ENCODE results near the gene SPACA6. TPM values are rescaled to one million over a fixed set of nuclear protein-coding genes. Genes with fewer than 3 reads are reported as not detected.

The SPACA6 gene
- total and polyA plus RNA-seq, 2 experiments from 2014 or later = 5.1 to 11.5 TPM

GRCh38 chr19:51740356-51740755 lies 47.2 kb downstream of the SPACA6 start:
- no peak for TF ChIP-seq ZNF114 (CRISPR knock-in tag; IDR thresholded peaks at IDR 0.05)
- no peak for TF ChIP-seq ETS1 (IDR thresholded peaks at IDR 0.05)
- no peak for TF ChIP-seq REST (IDR thresholded peaks at IDR 0.05; ENCODE audit: unreplicated experiment)
- no peak for TF ChIP-seq EZH2phosphoT487 (IDR thresholded peaks at IDR 0.05; ENCODE audit: unreplicated experiment)
- TF ChIP-seq POLR2AphosphoS5 (IDR thresholded peaks at IDR 0.05; ENCODE audit: low read depth) = no peak
- TF ChIP-seq NANOG (IDR thresholded peaks at IDR 0.05; ENCODE audit: borderline replicate concordance) = no peak
- no peak for TF ChIP-seq STAT1 (IDR thresholded peaks at IDR 0.05; ENCODE audit: unreplicated experiment)
- TF ChIP-seq JUNB (IDR thresholded peaks at IDR 0.05; ENCODE audit: unreplicated experiment) = no peak
- no peak for TF ChIP-seq EZH2 (IDR thresholded peaks at IDR 0.05; ENCODE audit: low read depth, unreplicated experiment)
- no peaks in the 10 kb centered on the region for H3K9me2 ChIP-seq (ENCODE audit: insufficient read depth)

GRCh38 chr19:51742789-51743188 lies 49.7 kb downstream of the SPACA6 start:
- no peak overlapping the region for H3K27ac ChIP-seq (ENCODE audit: low read depth)
- H3K4me3 ChIP-seq = no peak overlapping the region
- ATAC-seq (no peak), DNase-seq (ENCODE audit: low spot score) (no peak)
- peaks cover 55% of the 10 kb centered on the region for H3K9me3 Mint-ChIP-seq
- H3K27me3 Mint-ChIP-seq (ENCODE audit: insufficient read depth, low read depth, poor library complexity) = no peaks in the 10 kb centered on the region
- no peak overlapping the region for H3K27ac Mint-ChIP-seq
- H3K4me1 Mint-ChIP-seq = no peaks in the 10 kb centered on the region
- H3K27me3 ChIP-seq (ENCODE audit: insufficient read depth) = no peaks in the 10 kb centered on the region
- no peaks in the 10 kb centered on the region for H4K20me1 ChIP-seq (replicated peaks; ENCODE audit: insufficient read depth)
- peaks cover 4% of the 10 kb centered on the region; the same call in 2 of the 3 replicates for H3K36me3 Mint-ChIP-seq (ENCODE audit: low read depth)
- no peaks in the 10 kb centered on the region for H3K4me1 ChIP-seq (ENCODE audit: insufficient read depth)
- H3K79me2 ChIP-seq (replicated peaks; ENCODE audit: insufficient read depth) = no peaks in the 10 kb centered on the region
- H3K36me3 ChIP-seq (ENCODE audit: insufficient read depth) = no peaks in the 10 kb centered on the region
- H3F3A ChIP-seq (replicated peaks; ENCODE audit: low read depth) = no peaks in the 10 kb centered on the region
- no peak overlapping the region for H2AFZ ChIP-seq
- 0 out of 2 replicates have a peak, but pooled peaks cover 2% of the 10 kb centered on the region for H3K9me2 ChIP-seq (ENCODE audit: insufficient read depth)
- no peak overlapping the region for H3K4me2 ChIP-seq
- no peak overlapping the region for H3K4me3 Mint-ChIP-seq
- TF ChIP-seq REST (IDR thresholded peaks at IDR 0.05; ENCODE audit: unreplicated experiment) (no peak), ZNF114 (CRISPR knock-in tag; IDR thresholded peaks at IDR 0.05) (no peak), STAT1 (IDR thresholded peaks at IDR 0.05; ENCODE audit: unreplicated experiment) (no peak)

More at GRCh38 chr19:51740356-51740755, 47.2 kb downstream of the SPACA6 start:
- no peak for ATAC-seq
- Histone ChIP-seq H3K4me1 (ENCODE audit: insufficient read depth) (no peaks in the 10 kb centered on the region), H3F3A (replicated peaks; ENCODE audit: low read depth) (no peaks in the 10 kb centered on the region), H3K27me3 (ENCODE audit: insufficient read depth) (no peaks in the 10 kb centered on the region), H2AFZ (no peak overlapping the region), H4K20me1 (replicated peaks; ENCODE audit: insufficient read depth) (no peaks in the 10 kb centered on the region), H3K27ac (ENCODE audit: low read depth) (no peak overlapping the region), H3K4me3 (no peak overlapping the region), H3K79me2 (replicated peaks; ENCODE audit: insufficient read depth) (no peaks in the 10 kb centered on the region), H3K4me2 (no peak overlapping the region), H3K36me3 (ENCODE audit: insufficient read depth) (no peaks in the 10 kb centered on the region)
- Mint-ChIP-seq H3K9me3 (peaks cover 48% of the 10 kb centered on the region), H3K36me3 (ENCODE audit: low read depth) (peaks cover 4% of the 10 kb centered on the region; the same call in 2 of the 3 replicates), H3K4me3 (no peak overlapping the region), H3K27me3 (ENCODE audit: insufficient read depth, low read depth, poor library complexity) (no peaks in the 10 kb centered on the region), H3K4me1 (no peaks in the 10 kb centered on the region), H3K27ac (no peak overlapping the region)
- DNase-seq (ENCODE audit: low spot score) = no peak
